ENCODE measurements around the gene COX7A2. TPM values are rescaled to one million over a fixed set of nuclear protein-coding genes. Genes with fewer than 3 reads are reported as not detected.

Gene COX7A2
- total RNA-seq, 1 donor = 197 TPM

DNA sequence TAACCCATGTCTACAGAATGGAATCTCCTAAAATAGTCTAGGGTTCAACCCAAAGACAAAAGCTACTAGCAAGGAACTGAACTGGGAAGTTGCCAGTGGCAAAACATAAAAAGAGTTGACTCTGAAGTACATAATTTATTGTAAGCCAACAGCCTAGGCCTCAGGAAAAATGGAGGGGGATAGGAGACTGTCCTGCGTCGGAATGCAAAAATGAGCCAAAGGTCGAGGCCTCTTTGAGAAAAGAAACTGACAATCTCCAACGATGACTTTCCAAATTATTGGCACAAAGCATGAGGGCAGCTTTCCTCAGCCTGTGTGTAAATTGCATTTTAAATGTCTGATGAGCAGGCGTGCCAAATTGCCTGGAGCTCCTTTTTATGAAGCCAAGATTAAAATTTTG is 39.9 kb downstream of the COX7A2 start:
- DNase-seq (ENCODE audit: low read depth) = peak; percentile 74
- TF ChIP-seq, protein P1, sequence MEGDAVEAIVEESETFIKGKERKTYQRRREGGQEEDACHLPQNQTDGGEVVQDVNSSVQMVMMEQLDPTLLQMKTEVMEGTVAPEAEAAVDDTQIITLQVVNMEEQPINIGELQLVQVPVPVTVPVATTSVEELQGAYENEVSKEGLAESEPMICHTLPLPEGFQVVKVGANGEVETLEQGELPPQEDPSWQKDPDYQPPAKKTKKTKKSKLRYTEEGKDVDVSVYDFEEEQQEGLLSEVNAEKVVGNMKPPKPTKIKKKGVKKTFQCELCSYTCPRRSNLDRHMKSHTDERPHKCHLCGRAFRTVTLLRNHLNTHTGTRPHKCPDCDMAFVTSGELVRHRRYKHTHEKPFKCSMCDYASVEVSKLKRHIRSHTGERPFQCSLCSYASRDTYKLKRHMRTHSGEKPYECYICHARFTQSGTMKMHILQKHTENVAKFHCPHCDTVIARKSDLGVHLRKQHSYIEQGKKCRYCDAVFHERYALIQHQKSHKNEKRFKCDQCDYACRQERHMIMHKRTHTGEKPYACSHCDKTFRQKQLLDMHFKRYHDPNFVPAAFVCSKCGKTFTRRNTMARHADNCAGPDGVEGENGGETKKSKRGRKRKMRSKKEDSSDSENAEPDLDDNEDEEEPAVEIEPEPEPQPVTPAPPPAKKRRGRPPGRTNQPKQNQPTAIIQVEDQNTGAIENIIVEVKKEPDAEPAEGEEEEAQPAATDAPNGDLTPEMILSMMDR (IDR thresholded peaks at IDR 0.05; ENCODE audit: insufficient read depth, low read length) = no peak

DNA sequence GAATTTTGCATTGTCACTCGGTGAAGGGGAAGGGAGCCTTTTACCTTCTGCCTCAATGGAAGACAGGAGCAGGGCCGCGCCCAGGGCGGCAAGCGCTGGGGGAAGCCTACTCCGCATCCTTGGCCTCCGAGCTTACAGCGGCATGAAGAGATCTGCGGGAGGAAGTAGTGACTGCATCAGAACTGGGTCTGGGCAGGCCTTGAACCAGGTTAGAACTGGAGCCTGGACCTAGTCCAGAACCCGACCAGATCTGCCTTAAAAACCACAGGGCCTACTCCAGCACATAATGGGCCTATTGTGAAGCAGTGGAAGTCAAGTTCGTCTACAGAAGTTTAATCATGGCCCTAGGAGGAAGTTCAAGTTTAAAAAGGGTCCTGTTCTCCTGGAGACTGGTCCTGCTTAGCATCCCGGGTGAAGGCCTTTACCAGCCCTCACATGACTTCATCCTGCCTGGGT is 40.9 kb downstream of the COX7A2 start:
- TF ChIP-seq, protein P1 (IDR thresholded peaks at IDR 0.05; ENCODE audit: insufficient read depth, low read length) = no peak
- H3K4me3 ChIP-seq (ENCODE audit: low read depth, low read length) = peak overlapping the region; percentile 55
- no peak for DNase-seq (ENCODE audit: low read depth)

More for the DNA sequence above, 39.9 kb downstream of the COX7A2 start:
- peak overlapping the region; percentile 87 for H3K4me3 ChIP-seq (ENCODE audit: low read depth, low read length)

GRCh38 chr6:75201901-75202672 is 41.5 kb downstream of the COX7A2 start:
- no peak for DNase-seq (ENCODE audit: low read depth)
- H3K4me3 ChIP-seq (ENCODE audit: low read depth, low read length) = peak overlapping the region; percentile 55
- TF ChIP-seq, protein P1 (IDR thresholded peaks at IDR 0.05; ENCODE audit: insufficient read depth, low read length) = no peak

- DNase-seq (ENCODE audit: low read depth) = no peak
- TF ChIP-seq, protein P1 (IDR thresholded peaks at IDR 0.05; ENCODE audit: insufficient read depth, low read length) = no peak
- no peak overlapping the region for H3K4me3 ChIP-seq (ENCODE audit: low read depth, low read length)
Measured at GRCh38 chr6:75201021-75201420, 42.6 kb downstream of the COX7A2 start.

GRCh38 chr6:75199889-75200288 is 43.7 kb downstream of the COX7A2 start:
- TF ChIP-seq, protein P1 (IDR thresholded peaks at IDR 0.05; ENCODE audit: insufficient read depth, low read length) = no peak
- peak; percentile 34 for DNase-seq (ENCODE audit: low read depth)
- no peak overlapping the region for H3K4me3 ChIP-seq (ENCODE audit: low read depth, low read length)

DNA sequence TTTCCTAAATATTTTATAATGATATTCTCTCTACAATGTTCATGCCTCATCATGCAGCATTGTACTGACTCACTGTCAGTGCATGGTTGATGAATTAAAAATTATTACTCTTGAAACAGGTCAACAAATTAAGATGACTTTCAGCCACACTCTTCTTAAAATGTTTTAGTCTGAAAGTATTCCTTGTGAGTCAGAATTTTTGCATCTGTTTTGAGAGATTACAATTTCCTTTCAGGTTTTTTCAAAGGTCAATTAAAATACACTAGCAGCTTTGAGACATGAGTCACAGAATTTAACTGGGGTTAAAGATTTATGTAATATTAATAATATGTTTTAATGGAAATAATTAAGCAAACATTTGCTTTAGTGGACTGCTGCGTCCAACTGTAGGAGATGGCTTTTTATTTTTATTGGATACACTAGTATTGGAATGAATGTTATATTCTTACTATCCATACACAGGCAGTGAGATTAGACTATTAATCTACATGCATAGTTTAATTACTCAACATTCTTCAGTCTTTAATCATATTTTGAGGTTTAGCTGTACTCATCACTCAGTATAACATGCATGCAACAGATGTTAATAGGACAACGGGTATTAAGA is 47.4 kb downstream of the COX7A2 start:
- no peak overlapping the region for H3K4me3 ChIP-seq (ENCODE audit: low read depth, low read length)
- peak; percentile 33 for DNase-seq (ENCODE audit: low read depth)
- TF ChIP-seq, protein P1 (IDR thresholded peaks at IDR 0.05; ENCODE audit: insufficient read depth, low read length) = no peak

Measured in fibroblast of the aortic adventitia (primary cell).